Adrenal gland (tissue), 12 donors: Measurements from ENCODE around the gene GRM4. TPM values are rescaled to one million over a fixed set of nuclear protein-coding genes. Genes with fewer than 3 reads are reported as not detected.
A peak's percentile ranks its signal among the peaks of the same experiment; 100 is the strongest.

Experiments
- DNase-seq, 7 donors: peaks; one replicate each; pipeline ENCODE4 v3.0.0-alpha.2; 2019 to 2020
- H3K27ac ChIP-seq, 5 donors: fragments of 200-600 bp; sonication (generic) in 4 of 5; 1 replicate in 3 of 5; 2 replicates in 2 of 5; pipeline versions ENCODE4 v1.5.1 to v1.8.0; 2016 to 2020; ENCODE audit warnings: mild to moderate bottlenecking in 1 of 5
- H3K27me3 ChIP-seq: fragments of 200-600 bp; 2 replicates; pipeline ENCODE4 v1.8.0; 2021
- H3K36me3 ChIP-seq, 2 donors: fragments of 200-600 bp; replicated peaks in 1 of 2; 1 replicate in 1 of 2; 2 replicates in 1 of 2; pipeline versions ENCODE4 v1.5.1 to v1.8.0; 2018 to 2022
- H3K4me1 ChIP-seq, 2 donors: fragments of 200-600 bp; replicated peaks in 1 of 2; 1 replicate in 1 of 2; 2 replicates in 1 of 2; pipeline versions ENCODE4 v1.5.1 to v1.8.0; 2018 to 2021
- H3K4me3 ChIP-seq, 4 donors: fragments of 200-600 bp; sonication (generic) in 3 of 4; one replicate each; pipeline ENCODE4 v1.5.1; 2016 to 2018
- H3K9me3 ChIP-seq, 3 donors: fragments of 200-600 bp; sonication (generic) in 1 of 3; replicated peaks in 1 of 3; 1 replicate in 2 of 3; 2 replicates in 1 of 3; pipeline versions ENCODE4 v1.5.1 to v1.8.0; 2016 to 2021
- POLR2A ChIP-seq, 2 donors: fragments of 450-650 bp; IDR thresholded peaks; one replicate each; pipeline ENCODE4 v1.6.1; 2017; ENCODE audit warnings: antibody characterized with exemption in 2 of 2, mild to moderate bottlenecking in 2 of 2, moderate library complexity in 1 of 2
- WGBS, 4 donors: extraction: QIAGEN DNeasy Blood & Tissue Kit in 2 of 4; methylation state at CpG; one replicate each; pipeline versions ENCODE4 v1.1.5 to v1.1.7; 2013 to 2017; 5-methylcytosine and 5-hydroxymethylcytosine counted together
- intact Hi-C, 2 donors: fragments of 100-400 bp; cut with DNase I; formaldehyde crosslinking; loops; one replicate each; pipeline versions ENCODE4 v1.14.1 to v1.15.0; 2022 to 2023
- polyA plus RNA-seq, 3 donors: library from polyadenylated mRNA; stranded (reverse); fragments of 200-250 nt in 2 of 3; fragments of 350-450 nt in 1 of 3; fragmentation: Illumina TruSeq in 1 of 3; extraction: RNeasy Lipid Tissue Mini Kit (QIAGEN cat#74804) in 1 of 3; gene quantifications; one replicate each; pipeline ENCODE4 v1.2.3, GENCODE V29; 2013 to 2014
- total RNA-seq, 9 donors: library from RNA; depleted of rRNA in 4 of 9; stranded (reverse); fragments of >200 nt in 4 of 9; fragments of 120-200 nt in 1 of 9; fragmentation: NEBNext Ultra II Directional in 1 of 9; extraction: Animal tissue kit (Norgen Biotek cat#: 25700) in 1 of 9; gene quantifications; one replicate each; pipeline versions ENCODE4 v1.1.0 to v1.2.4, GENCODE V29; 2013 to 2023
- TF ChIP-seq, protein P1 (sequence below), 6 experiments: fragments of 450-650 bp in 4 of 6; fragments of 200-600 bp in 2 of 6; sonication (generic) in 1 of 6; IDR thresholded peaks; 1 replicate in 5 of 6; 2 replicates in 1 of 6; pipeline versions ENCODE4 v1.5.1 to v1.8.0; 2016 to 2021; ENCODE audit warnings: antibody characterized with exemption in 6 of 6, mild to moderate bottlenecking in 2 of 6, moderate library complexity in 1 of 6
- donor health status: healthy with polysubstance abuse.
- donor health status: Bipolar disorder and iron deficiency.
- donor health status: DM: yes; HTN: yes; CAD: no.
- donor health status: DM: no; HTN: no; CAD: no.
- donor health status: DM: no; HTN: no; CAD: no.
- donor health status: DM: yes; HTN: yes; CAD: no.

The GRM4 gene
- total and polyA plus RNA-seq, 12 donors: 0.06 TPM; not detected in 11

DNA sequence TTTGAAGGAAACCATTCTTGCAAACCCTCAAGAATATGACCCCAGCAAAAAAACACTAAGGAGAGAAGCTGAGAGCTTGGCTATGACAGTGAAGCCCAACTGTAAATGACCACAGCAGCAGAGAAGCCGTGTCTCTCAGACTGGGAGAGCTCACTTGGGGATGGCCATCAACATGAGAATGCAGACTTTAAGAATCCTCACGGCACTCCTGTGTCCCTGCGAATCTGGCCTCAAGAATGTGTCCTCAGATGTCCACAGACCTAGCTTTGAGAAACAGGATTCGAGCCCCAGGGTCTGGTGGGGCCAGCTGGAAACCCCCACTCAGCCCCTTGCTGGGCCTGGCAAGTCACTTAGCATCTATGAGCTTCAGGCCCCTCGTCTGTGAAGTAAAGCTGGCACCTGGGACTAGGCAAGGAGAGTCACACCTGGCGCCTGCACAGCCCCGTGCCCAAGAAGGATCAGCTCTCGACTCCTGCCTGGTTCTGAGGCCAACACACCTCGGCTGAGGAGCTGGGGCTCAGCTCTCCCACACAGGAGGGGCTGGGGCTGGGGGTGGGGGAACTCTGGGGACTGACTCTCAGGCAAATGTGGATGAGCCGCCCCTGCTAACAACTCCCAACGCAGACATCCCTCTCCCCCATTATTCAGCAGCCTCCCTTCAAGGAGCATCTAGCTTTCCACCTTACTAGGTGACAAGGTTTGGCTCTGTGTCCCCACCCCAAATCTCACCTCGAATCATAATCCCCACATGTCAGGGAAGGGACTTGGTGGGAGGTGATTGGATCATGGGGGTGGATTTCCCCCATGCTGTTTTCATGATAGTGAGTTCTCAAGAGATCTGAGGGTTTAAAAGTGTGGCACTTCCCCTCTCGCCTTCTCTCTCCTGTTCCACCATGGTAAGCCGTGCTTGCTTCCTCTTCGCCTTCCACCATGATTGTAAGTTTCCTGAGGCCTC is 97.7 kb downstream of the GRM4 start:
- Histone ChIP-seq H3K36me3 (no peaks in the 10 kb centered on the region), H3K27me3 (peaks cover 6% of the 10 kb centered on the region)
- no peak for TF ChIP-seq POLR2A (IDR thresholded peaks at IDR 0.05)
- TF ChIP-seq, protein P1, sequence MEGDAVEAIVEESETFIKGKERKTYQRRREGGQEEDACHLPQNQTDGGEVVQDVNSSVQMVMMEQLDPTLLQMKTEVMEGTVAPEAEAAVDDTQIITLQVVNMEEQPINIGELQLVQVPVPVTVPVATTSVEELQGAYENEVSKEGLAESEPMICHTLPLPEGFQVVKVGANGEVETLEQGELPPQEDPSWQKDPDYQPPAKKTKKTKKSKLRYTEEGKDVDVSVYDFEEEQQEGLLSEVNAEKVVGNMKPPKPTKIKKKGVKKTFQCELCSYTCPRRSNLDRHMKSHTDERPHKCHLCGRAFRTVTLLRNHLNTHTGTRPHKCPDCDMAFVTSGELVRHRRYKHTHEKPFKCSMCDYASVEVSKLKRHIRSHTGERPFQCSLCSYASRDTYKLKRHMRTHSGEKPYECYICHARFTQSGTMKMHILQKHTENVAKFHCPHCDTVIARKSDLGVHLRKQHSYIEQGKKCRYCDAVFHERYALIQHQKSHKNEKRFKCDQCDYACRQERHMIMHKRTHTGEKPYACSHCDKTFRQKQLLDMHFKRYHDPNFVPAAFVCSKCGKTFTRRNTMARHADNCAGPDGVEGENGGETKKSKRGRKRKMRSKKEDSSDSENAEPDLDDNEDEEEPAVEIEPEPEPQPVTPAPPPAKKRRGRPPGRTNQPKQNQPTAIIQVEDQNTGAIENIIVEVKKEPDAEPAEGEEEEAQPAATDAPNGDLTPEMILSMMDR (IDR thresholded peaks at IDR 0.05): no peak

DNA sequence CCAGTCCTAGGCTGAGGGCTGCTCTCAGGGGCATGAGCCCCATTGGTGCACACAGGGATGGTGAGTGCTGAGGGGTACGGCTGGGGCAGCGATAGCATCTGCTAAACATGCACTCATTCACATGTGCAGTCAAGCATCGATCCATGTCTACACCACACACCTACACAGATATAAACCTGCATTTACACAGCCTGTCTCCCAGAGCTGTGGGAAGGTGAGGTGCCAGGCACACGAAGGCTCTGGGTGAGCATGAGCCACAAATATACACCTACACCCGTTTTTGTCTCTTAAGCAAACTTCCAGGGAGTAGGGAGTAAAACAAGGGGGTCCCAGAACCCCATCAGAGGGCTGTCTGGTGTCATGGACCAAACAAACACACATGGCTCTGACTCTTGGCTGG is 99.3 kb downstream of the GRM4 start:
- no peak overlapping the region for H3K27ac ChIP-seq
- no peak overlapping the region for H3K4me3 ChIP-seq
- no peaks in the 10 kb centered on the region for H3K9me3 ChIP-seq
- intact Hi-C loops: no loop called here
- no peaks in the 10 kb centered on the region for H3K36me3 ChIP-seq
- DNase-seq: no peak
- 73 to 80% (median 78%) methylated on average over 5 of the region's 5 CpGs for WGBS, 4 donors
- peaks cover 6% of the 10 kb centered on the region for H3K27me3 ChIP-seq
- no peaks in the 10 kb centered on the region for H3K4me1 ChIP-seq
- TF ChIP-seq, protein P1 (IDR thresholded peaks at IDR 0.05): no peak
- TF ChIP-seq POLR2A (IDR thresholded peaks at IDR 0.05): no peak

More for the DNA sequence above, 97.7 kb downstream of the GRM4 start:
- no peak overlapping the region for H3K4me3 ChIP-seq
- H3K4me1 ChIP-seq: no peaks in the 10 kb centered on the region
- intact Hi-C loops: no loop called here
- 61 to 82% (median 75%) methylated on average over 6 to 15 of the region's 15 CpGs for WGBS, 4 donors
- H3K27ac ChIP-seq: no peak overlapping the region
- DNase-seq: no peak
- no peaks in the 10 kb centered on the region for H3K9me3 ChIP-seq

DNA sequence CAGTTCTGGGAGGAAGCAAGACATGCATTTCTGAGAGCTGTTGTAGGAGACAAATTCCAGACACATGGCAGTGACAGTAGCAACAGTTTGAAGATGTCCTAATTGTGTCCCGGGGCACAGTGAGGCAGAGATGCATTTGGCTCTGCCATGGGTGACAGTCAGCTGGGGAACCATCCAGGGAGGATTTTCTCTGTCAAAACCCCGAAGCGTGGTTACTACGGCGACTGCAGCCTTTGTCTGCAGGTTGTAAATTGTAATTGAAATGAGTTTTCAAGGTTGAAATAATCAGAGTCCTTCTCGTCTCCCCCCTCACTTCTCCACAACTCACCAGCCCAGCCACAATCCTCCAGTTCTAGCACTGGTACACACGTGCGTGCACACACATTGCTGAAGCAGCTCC is 100.1 kb downstream of the GRM4 start:
- intact Hi-C loops: no loop called here
- peak in 1 of 7 donors; percentile 60 for DNase-seq
- TF ChIP-seq, protein P1 (IDR thresholded peaks at IDR 0.05): no peak
- no peak for TF ChIP-seq POLR2A (IDR thresholded peaks at IDR 0.05)
- Histone ChIP-seq H3K4me1 (no peaks in the 10 kb centered on the region), H3K4me3 (no peak overlapping the region), H3K36me3 (no peaks in the 10 kb centered on the region), H3K27me3 (no peaks in the 10 kb centered on the region), H3K9me3 (no peaks in the 10 kb centered on the region), H3K27ac (no peak overlapping the region)
- 28 to 33% (median 31%) methylated on average over 8 of the region's 8 CpGs for WGBS, 4 donors

DNA sequence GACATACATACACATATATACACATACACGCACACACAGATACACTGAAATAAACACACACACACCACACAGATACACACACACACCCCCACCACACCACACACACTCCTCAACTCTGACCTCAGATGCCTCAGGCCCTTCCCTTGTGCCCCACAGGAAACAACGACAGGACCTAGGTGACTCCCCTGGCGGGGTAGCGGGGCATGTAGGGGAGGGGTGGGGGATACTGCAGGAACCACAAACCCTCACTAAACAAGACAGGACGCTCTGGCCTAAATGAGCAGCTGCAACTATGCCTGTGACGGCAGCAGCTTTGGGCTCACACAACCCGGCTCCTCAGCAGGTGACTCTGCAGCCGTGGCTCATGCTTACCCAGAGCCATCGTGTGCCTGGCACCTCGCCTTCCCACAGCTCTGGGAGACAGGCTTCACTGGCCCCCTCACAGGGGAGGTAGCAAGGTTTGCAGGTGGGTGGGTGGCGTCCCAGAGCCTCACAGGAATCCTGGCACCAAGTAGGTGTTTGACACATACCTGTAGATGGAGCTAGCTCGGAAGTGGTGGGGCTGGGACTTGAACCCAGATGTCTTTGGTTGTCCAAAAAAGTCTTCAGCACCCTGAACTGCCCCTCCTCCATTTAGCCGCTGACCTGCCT is 100.8 kb downstream of the GRM4 start:
- no peaks in the 10 kb centered on the region for H3K4me1 ChIP-seq
- no peaks in the 10 kb centered on the region for H3K36me3 ChIP-seq
- H3K27ac ChIP-seq: no peak overlapping the region
- 71 to 83% (median 74%) methylated on average over 2 to 13 of the region's 13 CpGs for WGBS, 4 donors
- H3K27me3 ChIP-seq: no peaks in the 10 kb centered on the region
- intact Hi-C loops: no loop called here
- TF ChIP-seq POLR2A (IDR thresholded peaks at IDR 0.05): no peak
- TF ChIP-seq, protein P1 (IDR thresholded peaks at IDR 0.05): no peak
- no peak for DNase-seq
- H3K9me3 ChIP-seq: no peaks in the 10 kb centered on the region
- H3K4me3 ChIP-seq: no peak overlapping the region
